Caco-2 (cell line): Measurements from ENCODE around the gene FBN2. TPM values are rescaled to one million over a fixed set of nuclear protein-coding genes. Genes with fewer than 3 reads are reported as not detected.

ENCODE experiments used
- BruUV-seq: library from RNA; stranded (reverse); fragments of 400-500 nt; replicated peaks from 2 replicates; lab custom pipeline; 2021; lab: Mats Ljungman, UMichigan
- CTCF ChIA-PET: fragments of 300-600 bp; sonication (Branson Sonifier 250); formaldehyde crosslinking; loops from one replicate; lab custom pipeline; 2022; ENCODE audit warnings: antibody characterized with exemption; lab: Charles Lee
- POLR2A ChIA-PET: fragments of 300-600 bp; sonication (Branson Sonifier 250); formaldehyde crosslinking; loops from one replicate; lab custom pipeline; 2022; ENCODE audit warnings: antibody characterized with exemption; lab: Charles Lee
- DNase-seq, 2 experiments: peaks; one replicate each; pipeline versions ENCODE4 v3.0.0 to v3.0.0-alpha.2; 2020 to 2022
- H3K27me3 ChIP-seq: replicated peaks from 2 replicates; pipeline ENCODE4 v1.6.0; 2011; ENCODE audit warnings: low read length; ENCODE audit not compliant: control insufficient read depth, insufficient read depth
- H3K36me3 ChIP-seq: 2 replicates; pipeline ENCODE4 v1.5.1; 2011; ENCODE audit warnings: low read length; ENCODE audit not compliant: control insufficient read depth, insufficient read depth
- H3K4me1 ChIP-seq: fragments of 250-450 bp; sonication (Bioruptor Pico); 2 replicates; pipeline ENCODE4 v1.5.1; 2020; ENCODE audit warnings: mild to moderate bottlenecking
- H3K4me3 ChIP-seq: 2 replicates; pipeline ENCODE4 v1.5.1; 2011; ENCODE audit warnings: low read depth, mild to moderate bottlenecking, control low read depth, low read length
- H3K9me3 ChIP-seq: fragments of 250-450 bp; sonication (Bioruptor Pico); 2 replicates; pipeline ENCODE4 v1.5.1; 2020; ENCODE audit warnings: mild to moderate bottlenecking, moderate library complexity
- H3K27ac Mint-ChIP-seq: one replicate; pipeline ENCODE4 v1.8.0; 2022; ENCODE audit warnings: mixed read lengths; ENCODE audit not compliant: unreplicated experiment
- H3K27me3 Mint-ChIP-seq: one replicate; pipeline ENCODE4 v1.8.0; 2022; ENCODE audit warnings: mixed read lengths; ENCODE audit not compliant: insufficient read depth, unreplicated experiment
- H3K36me3 Mint-ChIP-seq: one replicate; pipeline ENCODE4 v1.8.0; 2022; ENCODE audit warnings: mild to moderate bottlenecking, mixed read lengths; ENCODE audit not compliant: insufficient read depth, unreplicated experiment
- H3K4me1 Mint-ChIP-seq: one replicate; pipeline ENCODE4 v1.8.0; 2022; ENCODE audit warnings: low read depth, mixed read lengths; ENCODE audit not compliant: unreplicated experiment
- H3K4me3 Mint-ChIP-seq: one replicate; pipeline ENCODE4 v1.8.0; 2022; ENCODE audit warnings: mild to moderate bottlenecking, moderate library complexity, mixed read lengths; ENCODE audit not compliant: unreplicated experiment
- H3K9me3 Mint-ChIP-seq: one replicate; pipeline ENCODE4 v1.8.0; 2022; ENCODE audit warnings: mixed read lengths; ENCODE audit not compliant: unreplicated experiment
- CTCF ChIP-seq, 2 experiments: fragments of 200-600 bp in 1 of 2; IDR thresholded peaks; 1 replicate in 1 of 2; 2 replicates in 1 of 2; pipeline versions ENCODE4 v1.5.1 to v1.8.0; 2011 to 2022; ENCODE audit warnings: antibody characterized with exemption in 1 of 2, control low read depth in 1 of 2, inconsistent platforms in 1 of 2, low read depth in 1 of 2, low read length in 1 of 2, mild to moderate bottlenecking in 1 of 2, moderate library complexity in 1 of 2; ENCODE audit not compliant: insufficient read depth in 1 of 2, severe bottlenecking in 1 of 2, unreplicated experiment in 1 of 2
- intact Hi-C: fragments of 100-400 bp; cut with micrococcal nuclease; formaldehyde crosslinking; loops from one replicate; pipeline ENCODE4 v1.10.0; 2022; ENCODE audit not compliant: unreplicated experiment
- total RNA-seq: library from RNA; stranded (reverse); gene quantifications from 2 replicates; pipeline ENCODE4 v1.2.3, GENCODE V29; 2022

The FBN2 gene
- total RNA-seq, 1 experiment from 2014 or later, result 0.09 TPM

GRCh38 chr5:128491291-128491690 lies 46.8 kb downstream of the FBN2 start:
- Mint-ChIP-seq H3K36me3 (no peaks in the 10 kb centered on the region), H3K27ac (no peak overlapping the region), H3K27me3 (no peaks in the 10 kb centered on the region), H3K4me1 (no peaks in the 10 kb centered on the region), H3K4me3 (no peak overlapping the region), H3K9me3 (peaks cover 12% of the 10 kb centered on the region)
- no peak overlapping the region for H3K4me3 ChIP-seq
- ChIA-PET POLR2A (no interaction called here), CTCF (no interaction called here)
- H3K4me1 ChIP-seq, result no peaks in the 10 kb centered on the region
- no TSS peak for BruUV-seq
- H3K36me3 ChIP-seq, result no peaks in the 10 kb centered on the region
- intact Hi-C loops, result no loop called here
- H3K27me3 ChIP-seq, result no peaks in the 10 kb centered on the region
- DNase-seq, result no peak
- no peak for TF ChIP-seq CTCF (IDR thresholded peaks at IDR 0.05; ENCODE audit: insufficient read depth in 1 of 2, low read depth in 1 of 2, low read length in 1 of 2, severe bottlenecking in 1 of 2, unreplicated experiment in 1 of 2)
- H3K9me3 ChIP-seq, result no peaks in the 10 kb centered on the region; the same call in 1 of the 2 replicates

- H3K4me3 Mint-ChIP-seq, result no peak overlapping the region
- H3K9me3 Mint-ChIP-seq, result peaks cover 12% of the 10 kb centered on the region
- ChIA-PET POLR2A (no interaction called here), CTCF (no interaction called here)
- Histone ChIP-seq H3K9me3 (no peaks in the 10 kb centered on the region; the same call in 1 of the 2 replicates), H3K36me3 (no peaks in the 10 kb centered on the region), H3K4me3 (no peak overlapping the region), H3K27me3 (no peaks in the 10 kb centered on the region), H3K4me1 (no peaks in the 10 kb centered on the region)
- H3K36me3 Mint-ChIP-seq, result no peaks in the 10 kb centered on the region
- H3K27me3 Mint-ChIP-seq, result no peaks in the 10 kb centered on the region
- intact Hi-C loops, result no loop called here
- DNase-seq, result no peak
- BruUV-seq, result no TSS peak
- TF ChIP-seq CTCF (IDR thresholded peaks at IDR 0.05; ENCODE audit: insufficient read depth in 1 of 2, low read depth in 1 of 2, low read length in 1 of 2, severe bottlenecking in 1 of 2, unreplicated experiment in 1 of 2), result no peak
- no peak overlapping the region for H3K27ac Mint-ChIP-seq
- no peaks in the 10 kb centered on the region for H3K4me1 Mint-ChIP-seq
These were observed 47.3 kb downstream of the FBN2 start for GRCh38 chr5:128490761-128491160.

GRCh38 chr5:128487041-128487440 lies 51.0 kb downstream of the FBN2 start:
- no peaks in the 10 kb centered on the region for H3K36me3 ChIP-seq
- intact Hi-C loops, result no loop called here
- CTCF ChIA-PET, result no interaction called here
- Mint-ChIP-seq H3K36me3 (no peaks in the 10 kb centered on the region), H3K4me3 (no peak overlapping the region), H3K4me1 (no peaks in the 10 kb centered on the region), H3K27me3 (no peaks in the 10 kb centered on the region), H3K9me3 (no peaks in the 10 kb centered on the region), H3K27ac (no peak overlapping the region)
- DNase-seq, result no peak
- POLR2A ChIA-PET, result no interaction called here
- H3K4me1 ChIP-seq, result no peaks in the 10 kb centered on the region
- no peak overlapping the region for H3K4me3 ChIP-seq
- no peaks in the 10 kb centered on the region for H3K9me3 ChIP-seq
- no peak for TF ChIP-seq CTCF (IDR thresholded peaks at IDR 0.05; ENCODE audit: insufficient read depth in 1 of 2, low read depth in 1 of 2, low read length in 1 of 2, severe bottlenecking in 1 of 2, unreplicated experiment in 1 of 2)
- no peaks in the 10 kb centered on the region for H3K27me3 ChIP-seq
- no TSS peak for BruUV-seq
